Ectodermal cell (in vitro differentiated cells): ENCODE measurements around the gene ABCA10. TPM values are rescaled to one million over a fixed set of nuclear protein-coding genes. Genes with fewer than 3 reads are reported as not detected.
"Not testable (repeated sequence)": the region's sequence is repeated elsewhere in the genome, so short reads cannot be mapped to it uniquely, and the experiment has no call there.

Experiments
- H3K27ac ChIP-seq: 2 replicates; pipeline ENCODE4 v1.7.0; 2013; ENCODE audit warnings: mild to moderate bottlenecking, low read depth, low read length; ENCODE audit not compliant: insufficient read depth, poor library complexity, severe bottlenecking
- H3K27me3 ChIP-seq: 2 replicates; pipeline ENCODE4 v1.7.0; 2013; ENCODE audit warnings: mild to moderate bottlenecking, low read length; ENCODE audit not compliant: insufficient read depth, control insufficient read depth, poor library complexity, severe bottlenecking
- H3K36me3 ChIP-seq: one replicate; pipeline ENCODE4 v1.7.0; 2013; ENCODE audit warnings: low read length; ENCODE audit not compliant: control insufficient read depth, insufficient read depth
- H3K4me1 ChIP-seq: one replicate; pipeline ENCODE4 v1.7.0; 2013; ENCODE audit warnings: low read length; ENCODE audit not compliant: control insufficient read depth, insufficient read depth
- H3K4me3 ChIP-seq: 2 replicates; pipeline ENCODE4 v1.7.0; 2013; ENCODE audit warnings: low read depth, low read length, control low read depth; ENCODE audit not compliant: insufficient read depth
- H3K9me3 ChIP-seq: 2 replicates; pipeline ENCODE4 v1.7.0; 2013; ENCODE audit warnings: mild to moderate bottlenecking, low read length, moderate library complexity; ENCODE audit not compliant: control insufficient read depth
- WGBS, 2 experiments: methylation state at CpG; one replicate each; pipeline ENCODE4 v1.1.7; 2013; ENCODE audit warnings: missing lambda C conversion rate in 2 of 2; 5-methylcytosine and 5-hydroxymethylcytosine counted together
- polyA plus RNA-seq, 4 experiments: library from polyadenylated mRNA; stranded (reverse); fragments of 50-300 nt; gene quantifications; one replicate each; pipeline ENCODE4 v1.2.3, GENCODE V29; 2013

Gene ABCA10, protein sequence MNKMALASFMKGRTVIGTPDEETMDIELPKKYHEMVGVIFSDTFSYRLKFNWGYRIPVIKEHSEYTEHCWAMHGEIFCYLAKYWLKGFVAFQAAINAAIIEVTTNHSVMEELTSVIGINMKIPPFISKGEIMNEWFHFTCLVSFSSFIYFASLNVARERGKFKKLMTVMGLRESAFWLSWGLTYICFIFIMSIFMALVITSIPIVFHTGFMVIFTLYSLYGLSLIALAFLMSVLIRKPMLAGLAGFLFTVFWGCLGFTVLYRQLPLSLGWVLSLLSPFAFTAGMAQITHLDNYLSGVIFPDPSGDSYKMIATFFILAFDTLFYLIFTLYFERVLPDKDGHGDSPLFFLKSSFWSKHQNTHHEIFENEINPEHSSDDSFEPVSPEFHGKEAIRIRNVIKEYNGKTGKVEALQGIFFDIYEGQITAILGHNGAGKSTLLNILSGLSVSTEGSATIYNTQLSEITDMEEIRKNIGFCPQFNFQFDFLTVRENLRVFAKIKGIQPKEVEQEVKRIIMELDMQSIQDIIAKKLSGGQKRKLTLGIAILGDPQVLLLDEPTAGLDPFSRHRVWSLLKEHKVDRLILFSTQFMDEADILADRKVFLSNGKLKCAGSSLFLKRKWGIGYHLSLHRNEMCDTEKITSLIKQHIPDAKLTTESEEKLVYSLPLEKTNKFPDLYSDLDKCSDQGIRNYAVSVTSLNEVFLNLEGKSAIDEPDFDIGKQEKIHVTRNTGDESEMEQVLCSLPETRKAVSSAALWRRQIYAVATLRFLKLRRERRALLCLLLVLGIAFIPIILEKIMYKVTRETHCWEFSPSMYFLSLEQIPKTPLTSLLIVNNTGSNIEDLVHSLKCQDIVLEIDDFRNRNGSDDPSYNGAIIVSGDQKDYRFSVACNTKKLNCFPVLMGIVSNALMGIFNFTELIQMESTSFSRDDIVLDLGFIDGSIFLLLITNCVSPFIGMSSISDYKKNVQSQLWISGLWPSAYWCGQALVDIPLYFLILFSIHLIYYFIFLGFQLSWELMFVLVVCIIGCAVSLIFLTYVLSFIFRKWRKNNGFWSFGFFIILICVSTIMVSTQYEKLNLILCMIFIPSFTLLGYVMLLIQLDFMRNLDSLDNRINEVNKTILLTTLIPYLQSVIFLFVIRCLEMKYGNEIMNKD (N-terminal part only)
- polyA plus RNA-seq (2013, experiment 1 of 4), result 0.33 TPM
- polyA plus RNA-seq (2013, experiment 2 of 4), result 0.37 TPM
- 0.53 TPM for polyA plus RNA-seq (2013, experiment 3 of 4)
- polyA plus RNA-seq (2013, experiment 4 of 4), result 0.16 TPM

DNA sequence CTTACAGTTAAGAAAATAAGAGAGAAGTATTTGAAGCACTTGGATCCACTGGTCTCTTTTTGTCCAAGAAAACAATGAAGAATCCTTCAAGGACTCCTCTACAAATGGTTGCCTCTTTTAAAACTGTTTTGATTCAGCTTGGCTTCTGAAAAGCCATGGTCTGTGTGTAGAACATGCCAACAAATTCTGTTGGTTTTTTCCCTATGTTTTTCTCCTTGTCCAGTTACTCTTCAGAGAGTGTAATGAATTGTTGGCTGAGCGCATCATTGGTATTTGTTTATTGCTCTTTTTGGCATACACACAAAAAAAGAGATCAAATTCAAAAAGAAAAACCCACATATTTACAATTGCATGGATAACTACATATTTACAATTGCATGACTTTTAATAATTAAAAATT, at the start of gene ABCA10:
Gene ABCA10 (minus strand): TSS at position 249 of the 400 bp plus-strand sequence. CDS start 3,466 bp downstream, outside the sequence.
- Histone ChIP-seq H3K4me3 (no peak within 1 kb of the TSS), H3K27me3 (no peaks in the 10 kb centered on the region), H3K36me3 (no peaks in the 10 kb centered on the region), H3K4me1 (no peaks in the 10 kb centered on the region), H3K27ac (no peak within 1 kb of the TSS), H3K9me3 (no peaks in the 10 kb centered on the region)
- 100% methylated on average over 1 of the region's 1 CpG; no CpG with 5 or more reads in 1 of the 2 experiments for WGBS, 2 experiments

DNA sequence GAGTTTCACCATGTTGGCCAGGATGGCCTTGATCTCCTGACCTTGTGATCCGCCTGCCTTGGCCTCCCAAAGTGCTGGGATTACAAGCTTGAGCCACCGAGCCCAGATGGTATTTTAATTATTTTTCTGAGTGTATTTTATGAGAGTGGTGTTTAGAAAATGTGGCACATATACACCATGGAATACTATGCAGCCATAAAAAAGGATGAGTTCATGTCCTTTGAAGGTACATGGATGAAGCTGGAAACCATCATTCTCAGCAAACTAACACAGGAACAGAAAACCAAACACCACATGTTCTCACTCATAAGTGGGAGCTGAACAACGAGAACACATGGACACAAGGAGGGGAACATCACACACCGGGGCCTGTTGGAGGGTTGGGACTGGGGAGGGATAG, 47.7 kb upstream of the ABCA10 start:
- not testable (repeated sequence) for H3K36me3 ChIP-seq, H3K27ac ChIP-seq, H3K4me1 ChIP-seq, H3K9me3 ChIP-seq, H3K27me3 ChIP-seq, H3K4me3 ChIP-seq
- 88 to 89% methylated on average over 4 of the region's 4 CpGs for WGBS, 2 experiments

DNA sequence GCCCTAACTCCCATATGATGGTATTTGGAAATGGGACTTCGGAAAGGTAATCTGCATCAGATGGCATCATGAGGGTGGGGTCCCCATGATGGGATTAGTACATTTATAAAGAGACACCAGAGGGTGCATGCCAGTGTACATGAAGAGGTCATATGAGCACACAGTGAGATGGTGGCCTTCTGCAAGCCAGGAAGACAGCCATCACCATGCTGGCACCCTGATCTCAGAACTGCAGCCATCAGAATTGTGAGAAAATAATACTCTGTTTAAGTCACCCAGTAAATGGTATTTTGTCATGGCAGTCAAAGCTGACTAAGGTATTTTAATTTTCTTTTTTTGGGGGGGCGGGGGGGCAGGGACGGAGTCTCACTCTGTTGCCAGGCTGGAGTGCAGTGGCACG, 47.1 kb upstream of the ABCA10 start:
- no peaks in the 10 kb centered on the region for H3K36me3 ChIP-seq
- no peaks in the 10 kb centered on the region for H3K27me3 ChIP-seq
- H3K9me3 ChIP-seq, result no peaks in the 10 kb centered on the region
- no peak overlapping the region for H3K4me3 ChIP-seq
- no peaks in the 10 kb centered on the region for H3K4me1 ChIP-seq
- 91 to 96% methylated on average over 4 of the region's 4 CpGs for WGBS, 2 experiments
- no peak overlapping the region for H3K27ac ChIP-seq

DNA sequence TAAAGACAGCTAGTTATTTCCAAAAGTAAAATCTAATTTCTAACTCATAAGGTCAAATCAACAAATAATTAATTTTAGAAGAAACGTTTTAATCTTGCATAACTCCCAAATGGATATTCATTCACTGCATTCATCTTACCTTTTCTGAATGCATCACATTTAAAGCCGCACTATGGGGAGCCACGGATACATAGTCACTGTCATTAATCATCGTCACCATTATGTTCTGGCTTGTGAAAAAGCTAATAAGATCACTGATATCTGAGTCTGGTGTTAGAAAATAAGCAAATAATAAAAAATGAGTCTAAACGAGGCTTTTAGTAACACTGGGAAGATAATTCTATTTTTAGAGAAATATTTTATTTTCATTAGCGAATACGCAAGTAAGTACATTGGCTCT, 42.4 kb upstream of the ABCA10 start:
- Histone ChIP-seq H3K9me3 (no peaks in the 10 kb centered on the region), H3K4me1 (no peaks in the 10 kb centered on the region), H3K36me3 (no peaks in the 10 kb centered on the region), H3K27me3 (no peaks in the 10 kb centered on the region), H3K27ac (no peak overlapping the region), H3K4me3 (no peak overlapping the region)
- 89% methylated on average over 7 of the region's 7 CpGs for WGBS, 2 experiments

DNA sequence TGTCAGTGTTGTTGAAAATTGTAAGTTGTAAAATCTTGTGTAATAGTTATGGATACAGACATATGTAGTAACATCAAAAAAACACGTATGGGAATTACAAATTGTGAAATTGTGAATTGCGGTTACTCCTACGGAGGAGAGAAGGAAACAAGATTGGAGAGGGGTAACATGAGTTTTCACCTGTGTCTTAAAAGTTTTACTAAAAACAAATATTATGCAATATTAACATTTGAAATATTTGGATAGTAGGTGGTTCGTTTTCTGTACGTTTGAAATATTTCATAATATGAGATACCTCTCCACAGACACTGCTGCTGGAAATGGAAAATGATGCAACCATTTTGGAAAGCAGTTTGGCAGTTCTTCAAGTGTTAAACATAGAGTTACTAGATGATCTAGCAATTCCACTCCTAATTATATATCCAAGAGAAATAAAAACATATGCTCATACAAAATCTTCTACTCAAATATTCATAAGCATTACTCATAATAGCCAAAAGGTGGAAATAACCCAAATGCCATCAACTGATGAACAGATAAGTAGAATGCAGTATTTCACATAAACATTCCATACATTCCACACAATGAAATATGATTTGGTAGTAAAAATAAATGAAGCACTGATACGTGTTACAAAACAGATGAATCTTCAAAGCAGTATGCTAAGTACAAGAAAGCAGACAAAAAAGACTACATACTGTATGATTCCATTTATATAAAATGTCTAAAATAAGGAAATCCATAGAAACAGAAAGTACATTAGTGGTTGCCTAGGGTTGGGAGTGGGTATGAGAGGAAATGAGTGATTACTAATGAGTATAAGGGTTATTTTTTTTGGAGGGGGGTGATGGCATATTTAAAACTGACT, 40.7 kb upstream of the ABCA10 start:
- 91 to 95% methylated on average over 3 to 5 of the region's 6 CpGs for WGBS, 2 experiments
- Histone ChIP-seq H3K4me3 (no peak overlapping the region), H3K9me3 (no peaks in the 10 kb centered on the region), H3K27ac (no peak overlapping the region), H3K4me1 (no peaks in the 10 kb centered on the region), H3K27me3 (no peaks in the 10 kb centered on the region), H3K36me3 (no peaks in the 10 kb centered on the region)

DNA sequence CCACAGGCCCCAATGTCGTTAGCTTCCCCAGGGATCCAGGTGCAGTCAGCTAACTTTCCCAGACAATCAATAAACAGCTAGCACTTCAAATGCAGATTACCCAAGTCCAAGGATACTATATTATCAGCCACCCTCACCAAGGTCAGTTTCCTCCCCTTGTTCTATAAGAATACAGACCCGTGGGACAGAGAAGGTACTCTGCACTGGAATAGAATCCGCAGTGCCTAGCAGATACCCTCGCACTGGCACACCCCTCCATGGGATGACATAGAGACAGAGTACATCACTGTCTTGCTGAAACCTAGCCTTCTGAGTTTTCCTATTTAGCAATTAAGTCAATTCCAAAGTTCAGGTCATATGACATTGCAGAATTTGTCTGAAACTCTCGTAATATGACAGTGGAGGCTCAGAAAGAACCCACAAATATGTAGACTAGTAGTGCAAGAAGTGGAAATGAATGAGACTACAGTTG, 40.0 kb upstream of the ABCA10 start:
- Histone ChIP-seq H3K36me3 (no peaks in the 10 kb centered on the region), H3K27ac (no peak overlapping the region), H3K4me1 (no peaks in the 10 kb centered on the region), H3K9me3 (no peaks in the 10 kb centered on the region), H3K27me3 (no peaks in the 10 kb centered on the region), H3K4me3 (no peak overlapping the region)
- WGBS, 2 experiments, result 89 to 91% methylated on average over 5 of the region's 5 CpGs

DNA sequence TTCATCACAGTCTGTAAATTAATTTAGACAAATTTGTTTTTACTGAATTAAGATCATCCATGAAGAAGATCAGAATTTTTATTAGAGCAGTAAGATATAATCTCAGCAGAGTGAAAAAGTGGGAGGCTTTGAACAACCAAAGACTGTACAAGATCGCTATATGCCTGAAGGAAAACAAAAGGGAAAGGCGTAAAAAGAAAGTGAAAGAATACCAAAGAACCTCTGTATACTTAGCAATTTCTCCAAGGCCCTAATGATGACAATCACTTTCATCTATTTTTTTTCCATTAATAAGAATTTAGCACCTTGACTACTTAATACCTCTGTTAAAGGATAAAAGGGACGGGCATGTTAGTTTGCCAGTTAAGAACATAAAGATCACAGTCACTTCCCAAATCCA, 38.6 kb upstream of the ABCA10 start:
- Histone ChIP-seq H3K27me3 (no peaks in the 10 kb centered on the region), H3K36me3 (no peaks in the 10 kb centered on the region), H3K27ac (no peak overlapping the region), H3K4me3 (no peak overlapping the region), H3K4me1 (no peaks in the 10 kb centered on the region), H3K9me3 (no peaks in the 10 kb centered on the region)
- 90 to 94% methylated on average over 3 of the region's 3 CpGs for WGBS, 2 experiments

DNA sequence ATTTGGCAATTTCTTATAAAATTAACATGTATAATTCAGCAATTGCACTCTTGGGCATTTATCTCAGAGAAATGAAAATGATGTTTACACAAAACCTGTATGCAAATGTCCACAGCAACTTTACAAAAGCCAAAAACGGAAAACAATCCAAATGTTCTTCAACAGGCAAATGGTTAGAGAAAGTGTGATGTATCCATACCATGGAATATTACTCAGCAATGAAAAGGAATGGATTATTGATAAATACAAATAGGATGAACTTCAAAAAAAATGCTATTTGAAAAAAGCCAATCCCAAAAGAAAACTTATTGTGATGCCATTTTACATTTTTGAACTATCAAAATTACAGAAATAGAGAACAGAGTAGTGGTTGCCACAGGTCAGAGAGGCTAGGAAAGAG, 37.2 kb upstream of the ABCA10 start:
- 43 to 100% methylated on average over 1 of the region's 1 CpG for WGBS, 2 experiments
- no peaks in the 10 kb centered on the region for H3K9me3 ChIP-seq
- no peaks in the 10 kb centered on the region for H3K27me3 ChIP-seq
- no peaks in the 10 kb centered on the region for H3K4me1 ChIP-seq
- H3K4me3 ChIP-seq, result no peak overlapping the region
- H3K36me3 ChIP-seq, result no peaks in the 10 kb centered on the region
- H3K27ac ChIP-seq, result no peak overlapping the region

DNA sequence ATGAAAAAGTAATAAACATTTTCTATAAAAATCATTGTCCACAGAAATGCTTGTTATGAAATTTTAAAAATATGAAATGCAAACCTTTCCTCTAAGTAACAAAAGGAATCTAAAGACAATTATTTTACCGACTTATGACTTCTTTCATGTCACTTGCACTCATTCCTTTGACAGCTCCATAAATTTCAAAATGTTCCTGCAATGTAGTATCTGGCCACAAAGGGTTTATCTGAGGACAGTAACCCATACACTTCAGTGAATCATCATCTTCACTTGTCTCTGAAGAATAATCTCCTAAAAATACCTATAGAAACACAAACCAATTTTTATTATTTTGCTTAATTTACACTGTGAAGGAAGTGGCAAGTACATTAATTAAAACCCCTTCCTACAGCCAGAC, 25.6 kb upstream of the ABCA10 start:
- H3K36me3 ChIP-seq, result no peaks in the 10 kb centered on the region
- no peaks in the 10 kb centered on the region for H3K9me3 ChIP-seq
- 86 to 88% methylated on average over 1 of the region's 1 CpG for WGBS, 2 experiments

More for the DNA sequence above, 25.6 kb upstream of the ABCA10 start:
- no peaks in the 10 kb centered on the region for H3K4me1 ChIP-seq
- H3K4me3 ChIP-seq, result no peak overlapping the region
- no peaks in the 10 kb centered on the region for H3K27me3 ChIP-seq
- H3K27ac ChIP-seq, result no peak overlapping the region
